Stimulated activated memory B cell treated with anti-CD40 and anti-IgM and Interleukin-4, amounts not matched to agents 10 μg/mL and 1 μg/mL and 100 μg/mL, for 72 hours (primary cell): ENCODE data around the gene INSM2.

Source experiments
- ATAC-seq: fragments of 150-1000 bp; cut with Tn5 transposase; 2 replicates; pipeline ENCODE4 v1.10.0; 2021
- H3K27ac Mint-ChIP-seq: one replicate; pipeline ENCODE4 v1.8.0; 2022; ENCODE audit warnings: mild to moderate bottlenecking, mixed read lengths
- H3K27me3 Mint-ChIP-seq: one replicate; pipeline ENCODE4 v1.8.0; 2022; ENCODE audit warnings: mixed read lengths
- H3K36me3 Mint-ChIP-seq: one replicate; pipeline ENCODE4 v1.8.0; 2022; ENCODE audit warnings: mixed read lengths
- H3K4me1 Mint-ChIP-seq: one replicate; pipeline ENCODE4 v1.8.0; 2022; ENCODE audit warnings: mixed read lengths
- H3K4me3 Mint-ChIP-seq: one replicate; pipeline ENCODE4 v1.8.0; 2022; ENCODE audit warnings: mild to moderate bottlenecking, moderate library complexity, mixed read lengths
- H3K9me3 Mint-ChIP-seq: one replicate; pipeline ENCODE4 v1.8.0; 2022; ENCODE audit warnings: mixed read lengths

Gene INSM2

DNA sequence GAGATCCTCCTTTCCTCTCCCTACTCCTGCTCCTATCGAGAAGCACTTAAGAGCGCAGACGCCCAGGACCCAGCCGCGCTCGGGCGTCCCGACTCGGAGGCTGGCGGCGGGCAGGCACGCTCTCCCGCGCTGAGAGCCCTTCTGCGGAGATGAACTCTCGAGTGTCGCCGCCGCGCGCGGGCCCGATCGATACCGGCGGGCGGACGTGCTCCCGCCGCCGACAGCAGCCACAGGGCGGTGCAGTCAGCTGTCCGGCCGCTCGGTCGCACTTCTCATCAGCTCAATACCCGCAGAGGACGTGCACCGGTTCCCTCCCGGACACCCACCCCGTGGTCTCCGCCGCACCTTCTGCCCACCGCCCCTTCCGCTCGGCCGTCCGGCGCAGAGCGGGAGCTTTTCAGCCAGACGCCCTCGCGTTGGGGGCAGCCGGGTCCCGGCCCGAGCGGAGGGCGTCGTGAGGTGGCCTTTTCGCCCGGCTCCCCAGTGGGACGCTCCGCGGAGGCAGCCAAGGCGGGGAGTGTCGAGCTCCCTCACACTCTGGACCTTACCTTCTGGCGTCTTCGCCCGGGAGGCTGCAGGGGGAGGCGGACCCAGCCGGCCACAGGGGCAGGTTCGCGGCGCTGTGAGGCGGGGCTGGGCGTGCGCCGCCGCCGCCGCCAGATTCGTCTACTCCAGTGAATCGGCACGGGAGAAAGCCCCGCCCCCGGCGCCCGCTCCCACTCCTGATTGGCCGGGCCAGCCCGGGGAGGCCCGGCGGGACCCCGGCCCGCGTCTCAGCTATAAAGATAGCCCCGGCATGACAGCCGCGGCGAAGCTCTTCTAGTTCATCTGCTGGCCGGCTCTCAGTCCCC, at the start of gene INSM2:
Gene INSM2, plus strand, starts transcription at position 808 of the 851 bp plus-strand sequence. CDS start 89 bp downstream, outside the sequence.
- Mint-ChIP-seq H3K4me3 (peak within 1 kb of the TSS; percentile 79), H3K27me3 (peaks cover 65% of the 10 kb centered on the region), H3K9me3 (no peaks in the 10 kb centered on the region), H3K4me1 (peaks cover 15% of the 10 kb centered on the region), H3K27ac (no peak within 1 kb of the TSS), H3K36me3 (peaks cover 12% of the 10 kb centered on the region)
- ATAC-seq = peak; percentile 82

DNA sequence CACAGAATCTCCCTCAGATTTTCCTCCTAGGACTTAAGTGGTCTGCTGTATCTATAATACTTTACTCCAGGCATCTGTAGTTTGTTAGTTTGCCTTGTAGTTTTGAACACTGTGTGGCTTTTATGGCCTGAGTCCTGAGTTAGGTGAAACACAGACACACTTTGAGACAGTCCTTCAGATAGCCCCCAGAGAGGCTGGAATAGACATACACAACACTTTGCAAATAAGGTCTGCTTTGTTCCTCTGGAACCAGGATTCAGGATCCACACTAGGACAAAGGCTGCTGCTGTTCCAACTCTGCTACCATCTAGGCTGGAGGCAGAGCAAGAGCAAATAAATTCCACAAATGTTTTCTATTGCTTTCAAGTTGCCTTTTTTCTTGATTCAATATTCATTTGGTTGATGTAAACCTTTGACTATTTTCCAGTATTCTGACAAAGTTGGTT, 41.4 kb upstream of the INSM2 start:
- Mint-ChIP-seq H3K27ac (no peak overlapping the region), H3K36me3 (peaks cover 10% of the 10 kb centered on the region), H3K27me3 (peaks cover 52% of the 10 kb centered on the region), H3K4me3 (no peak overlapping the region), H3K9me3 (peaks cover 8% of the 10 kb centered on the region), H3K4me1 (no peaks in the 10 kb centered on the region)
- no peak for ATAC-seq

- peaks cover 71% of the 10 kb centered on the region for H3K27me3 Mint-ChIP-seq
- H3K27ac Mint-ChIP-seq = no peak overlapping the region
- peaks cover 8% of the 10 kb centered on the region for H3K9me3 Mint-ChIP-seq
- no peaks in the 10 kb centered on the region for H3K4me1 Mint-ChIP-seq
- H3K4me3 Mint-ChIP-seq = no peak overlapping the region
- no peak for ATAC-seq
- H3K36me3 Mint-ChIP-seq = peaks cover 10% of the 10 kb centered on the region
Measured at GRCh38 chr14:35495278-35495677, 38.7 kb upstream of the INSM2 start.

DNA sequence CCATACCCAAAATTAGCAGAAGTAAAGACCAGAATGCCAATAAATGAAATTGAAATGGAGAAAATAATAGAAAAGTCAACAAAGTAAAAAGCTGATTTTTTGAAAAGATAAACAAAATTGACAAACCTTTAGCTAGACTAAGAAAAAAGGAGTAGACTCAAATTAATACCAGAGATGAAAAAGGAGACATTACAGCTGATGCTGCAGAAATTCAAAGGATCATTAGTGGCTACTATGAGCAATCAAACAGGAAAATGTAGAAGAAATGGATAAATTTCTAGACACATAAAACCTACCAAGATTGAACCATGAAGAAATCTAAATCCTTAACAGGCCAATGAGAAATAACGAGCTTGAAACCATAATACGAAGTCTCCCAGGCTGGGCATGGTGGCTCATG, 34.8 kb upstream of the INSM2 start:
- no peak for ATAC-seq
- Mint-ChIP-seq H3K36me3 (no peaks in the 10 kb centered on the region), H3K4me1 (no peaks in the 10 kb centered on the region), H3K9me3 (no peaks in the 10 kb centered on the region), H3K4me3 (no peak overlapping the region), H3K27me3 (peaks cover 56% of the 10 kb centered on the region), H3K27ac (no peak overlapping the region)

- H3K4me1 Mint-ChIP-seq = no peaks in the 10 kb centered on the region
- H3K36me3 Mint-ChIP-seq = no peaks in the 10 kb centered on the region
- no peaks in the 10 kb centered on the region for H3K9me3 Mint-ChIP-seq
- H3K27me3 Mint-ChIP-seq = peaks cover 20% of the 10 kb centered on the region
- no peak overlapping the region for H3K27ac Mint-ChIP-seq
- ATAC-seq = no peak
- H3K4me3 Mint-ChIP-seq = no peak overlapping the region
Measured at GRCh38 chr14:35503646-35504045, 30.3 kb upstream of the INSM2 start.

- Mint-ChIP-seq H3K27me3 (peaks cover 14% of the 10 kb centered on the region), H3K4me3 (no peak overlapping the region), H3K9me3 (no peaks in the 10 kb centered on the region), H3K27ac (no peak overlapping the region), H3K4me1 (no peaks in the 10 kb centered on the region), H3K36me3 (no peaks in the 10 kb centered on the region)
- no peak for ATAC-seq
Measured at GRCh38 chr14:35504260-35504659, 29.7 kb upstream of the INSM2 start.

DNA sequence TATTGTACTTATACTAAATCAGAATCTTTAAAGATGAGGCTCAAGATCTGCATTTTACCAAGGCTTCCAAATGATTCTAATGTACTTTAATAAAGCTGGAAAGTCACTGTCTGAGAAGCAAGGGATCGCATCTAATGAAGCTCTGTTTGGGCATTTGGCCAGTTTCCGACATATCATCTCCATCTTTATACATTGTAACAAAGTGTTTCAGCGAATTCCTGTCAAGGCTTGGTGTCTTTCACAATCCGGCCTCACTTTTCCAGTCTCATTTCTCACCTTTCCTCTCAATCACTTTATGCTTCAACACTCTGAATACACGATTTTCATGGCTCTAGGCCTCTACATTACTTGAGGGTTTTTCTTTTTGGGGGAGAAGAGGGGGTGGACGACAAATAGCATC, 27.5 kb upstream of the INSM2 start:
- no peak for ATAC-seq
- H3K4me3 Mint-ChIP-seq = no peak overlapping the region
- no peaks in the 10 kb centered on the region for H3K36me3 Mint-ChIP-seq
- H3K4me1 Mint-ChIP-seq = no peaks in the 10 kb centered on the region
- H3K9me3 Mint-ChIP-seq = no peaks in the 10 kb centered on the region
- peaks cover 9% of the 10 kb centered on the region for H3K27me3 Mint-ChIP-seq
- H3K27ac Mint-ChIP-seq = no peak overlapping the region

DNA sequence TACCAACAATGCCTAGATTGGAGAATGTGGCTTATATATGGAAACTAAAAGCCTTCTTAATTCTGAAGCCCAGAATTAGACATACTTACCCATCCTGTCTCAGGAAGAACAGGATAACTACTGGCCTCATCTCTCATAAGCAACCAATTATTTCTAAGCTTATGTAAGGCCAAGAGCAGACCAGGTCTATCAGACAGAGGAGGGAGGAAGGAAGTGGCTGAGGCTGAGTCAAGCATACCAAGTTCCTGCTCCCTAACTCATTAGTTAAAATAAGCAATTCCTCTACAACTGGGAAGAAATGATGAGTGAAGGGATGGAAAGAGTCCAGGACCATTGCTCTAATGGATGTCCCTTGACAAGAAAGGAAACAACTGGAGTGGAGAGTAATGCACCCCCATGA, 27.0 kb upstream of the INSM2 start:
- no peak overlapping the region for H3K27ac Mint-ChIP-seq

DNA sequence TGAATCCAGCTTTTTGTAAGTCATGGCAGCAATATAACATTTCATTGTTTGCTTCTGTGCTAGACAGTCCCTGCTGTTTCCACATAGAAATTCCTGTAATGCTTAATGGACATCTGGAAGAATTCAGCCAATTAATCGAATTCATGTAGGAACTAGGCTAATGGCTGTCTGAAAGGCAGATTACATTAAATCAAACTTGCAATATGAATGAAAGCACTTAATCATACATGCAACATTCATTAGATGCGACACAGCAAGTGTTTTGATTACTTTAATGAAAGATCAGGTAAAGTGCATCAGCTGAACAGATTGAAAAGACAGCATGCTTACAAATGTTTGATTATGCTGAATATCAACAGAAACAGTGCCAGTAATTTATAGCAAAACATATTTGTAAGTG, 24.1 kb upstream of the INSM2 start:
- H3K9me3 Mint-ChIP-seq = no peaks in the 10 kb centered on the region
- H3K36me3 Mint-ChIP-seq = no peaks in the 10 kb centered on the region
- H3K27me3 Mint-ChIP-seq = no peaks in the 10 kb centered on the region
- no peak for ATAC-seq
- no peak overlapping the region for H3K27ac Mint-ChIP-seq
- H3K4me1 Mint-ChIP-seq = no peaks in the 10 kb centered on the region
- no peak overlapping the region for H3K4me3 Mint-ChIP-seq

More for the DNA sequence above, 27.0 kb upstream of the INSM2 start:
- Mint-ChIP-seq H3K36me3 (no peaks in the 10 kb centered on the region), H3K4me1 (no peaks in the 10 kb centered on the region), H3K9me3 (no peaks in the 10 kb centered on the region), H3K27me3 (peaks cover 4% of the 10 kb centered on the region), H3K4me3 (no peak overlapping the region)
- ATAC-seq = no peak

- H3K9me3 Mint-ChIP-seq = no peaks in the 10 kb centered on the region
- no peak overlapping the region for H3K27ac Mint-ChIP-seq
- no peaks in the 10 kb centered on the region for H3K27me3 Mint-ChIP-seq
- H3K36me3 Mint-ChIP-seq = no peaks in the 10 kb centered on the region
- no peaks in the 10 kb centered on the region for H3K4me1 Mint-ChIP-seq
- ATAC-seq = no peak
- no peak overlapping the region for H3K4me3 Mint-ChIP-seq
Measured at GRCh38 chr14:35512765-35513164, 21.2 kb upstream of the INSM2 start.

DNA sequence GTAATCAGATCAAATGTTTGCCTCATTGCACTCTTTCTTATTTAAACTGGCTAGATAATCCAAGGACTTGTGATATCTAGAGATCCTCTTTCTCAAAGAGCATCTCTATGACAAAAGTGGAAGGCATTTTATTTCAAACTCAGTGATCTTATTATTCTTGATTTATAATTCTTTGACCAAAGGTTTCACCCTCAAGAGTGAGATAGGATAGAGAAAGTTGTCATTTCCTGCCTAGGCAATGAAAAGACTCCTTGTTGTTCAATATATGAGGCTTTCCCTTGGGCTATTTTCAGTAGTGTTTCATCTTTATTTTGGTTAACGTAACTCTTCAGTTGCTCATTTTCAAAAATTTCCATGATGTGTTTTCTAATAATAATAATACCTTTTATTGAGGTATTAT, 18.0 kb upstream of the INSM2 start:
- Mint-ChIP-seq H3K27ac (no peak overlapping the region), H3K4me1 (no peaks in the 10 kb centered on the region), H3K27me3 (no peaks in the 10 kb centered on the region), H3K4me3 (no peak overlapping the region), H3K36me3 (no peaks in the 10 kb centered on the region), H3K9me3 (no peaks in the 10 kb centered on the region)
- no peak for ATAC-seq

GRCh38 chr14:35519986-35520385, 14.0 kb upstream of the INSM2 start:
- H3K4me3 Mint-ChIP-seq = no peak overlapping the region
- ATAC-seq = no peak
- no peaks in the 10 kb centered on the region for H3K36me3 Mint-ChIP-seq
- no peaks in the 10 kb centered on the region for H3K9me3 Mint-ChIP-seq
- peaks cover 12% of the 10 kb centered on the region for H3K27me3 Mint-ChIP-seq
- H3K4me1 Mint-ChIP-seq = no peaks in the 10 kb centered on the region
- H3K27ac Mint-ChIP-seq = no peak overlapping the region

- no peaks in the 10 kb centered on the region for H3K9me3 Mint-ChIP-seq
- H3K4me1 Mint-ChIP-seq = no peaks in the 10 kb centered on the region
- no peak for ATAC-seq
- H3K4me3 Mint-ChIP-seq = no peak overlapping the region
- peaks cover 35% of the 10 kb centered on the region for H3K27me3 Mint-ChIP-seq
- no peak overlapping the region for H3K27ac Mint-ChIP-seq
- no peaks in the 10 kb centered on the region for H3K36me3 Mint-ChIP-seq
Measured at GRCh38 chr14:35525695-35526094, 8.3 kb upstream of the INSM2 start.

DNA sequence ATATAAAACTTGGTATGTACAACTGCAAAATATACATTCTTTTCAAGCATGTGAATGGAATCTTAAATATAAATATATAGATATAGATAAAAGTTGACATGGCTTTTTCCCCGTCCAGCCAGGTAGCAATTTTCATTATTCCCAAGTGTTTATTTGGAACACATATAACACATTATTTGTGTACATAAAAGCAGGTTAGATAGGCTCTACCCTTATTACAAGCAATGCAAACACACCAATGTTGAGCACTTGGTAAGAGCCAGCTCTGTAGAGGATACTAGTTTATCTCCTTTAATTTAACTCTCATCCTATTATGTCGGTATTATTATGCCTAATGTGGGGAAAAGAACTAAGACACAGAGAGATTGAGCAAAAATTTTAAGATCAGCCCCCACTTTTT, 7.0 kb upstream of the INSM2 start:
- no peak overlapping the region for H3K27ac Mint-ChIP-seq
- no peaks in the 10 kb centered on the region for H3K4me1 Mint-ChIP-seq
- peaks cover 45% of the 10 kb centered on the region for H3K27me3 Mint-ChIP-seq
- H3K9me3 Mint-ChIP-seq = no peaks in the 10 kb centered on the region
- H3K4me3 Mint-ChIP-seq = no peak overlapping the region
- no peaks in the 10 kb centered on the region for H3K36me3 Mint-ChIP-seq
- ATAC-seq = no peak

GRCh38 chr14:35531960-35532747, 1.8 kb upstream of the INSM2 start:
- Mint-ChIP-seq H3K36me3 (peaks cover under 1% of the 10 kb centered on the region), H3K27me3 (peaks cover 67% of the 10 kb centered on the region), H3K4me1 (peaks cover 15% of the 10 kb centered on the region), H3K9me3 (no peaks in the 10 kb centered on the region), H3K27ac (no peak overlapping the region), H3K4me3 (no peak overlapping the region)
- no peak for ATAC-seq
